Activated effector memory CD4-positive, alpha-beta T cell treated with anti-CD3 and anti-CD28 coated beads, Interleukin-2, amount 50 U/mL, for 16 hours (primary cell): ENCODE measurements around the gene CYS1.
"Not testable (repeated sequence)": the region's sequence is repeated elsewhere in the genome, so short reads cannot be mapped to it uniquely, and the experiment has no call there.

ENCODE experiments used
- DNase-seq: peaks from one replicate; pipeline ENCODE4 v3.0.0-alpha.2; 2020

Gene CYS1

GRCh38 chr2:10011606-10012325 lies 68.4 kb downstream of the CYS1 start:
- not testable (repeated sequence) for DNase-seq

GRCh38 chr2:10010861-10011605 lies 69.2 kb downstream of the CYS1 start:
- not testable (repeated sequence) for DNase-seq

GRCh38 chr2:10009811-10010781 lies 70.1 kb downstream of the CYS1 start:
- peak; percentile 58 for DNase-seq

- DNase-seq: peak; percentile 57
Measured at GRCh38 chr2:10009271-10009810, 70.9 kb downstream of the CYS1 start.

GRCh38 chr2:10008809-10009176 lies 71.4 kb downstream of the CYS1 start:
- peak; percentile 37 for DNase-seq

GRCh38 chr2:10007921-10008808 lies 72.0 kb downstream of the CYS1 start:
- peak; percentile 30 for DNase-seq

- peak; percentile 38 for DNase-seq
Measured at GRCh38 chr2:10007435-10007834, 72.8 kb downstream of the CYS1 start.
